SKM-1 treated with dmso at 0.1 percent for 144 hours (cell line): ENCODE data around the gene TMEM259.

ENCODE experiments used
- DNase-seq: peaks from one replicate; lab custom pipeline; 2025; ENCODE audit not compliant: unreplicated experiment; lab: John Stamatoyannopoulos, UW

TMEM259 gene

DNA sequence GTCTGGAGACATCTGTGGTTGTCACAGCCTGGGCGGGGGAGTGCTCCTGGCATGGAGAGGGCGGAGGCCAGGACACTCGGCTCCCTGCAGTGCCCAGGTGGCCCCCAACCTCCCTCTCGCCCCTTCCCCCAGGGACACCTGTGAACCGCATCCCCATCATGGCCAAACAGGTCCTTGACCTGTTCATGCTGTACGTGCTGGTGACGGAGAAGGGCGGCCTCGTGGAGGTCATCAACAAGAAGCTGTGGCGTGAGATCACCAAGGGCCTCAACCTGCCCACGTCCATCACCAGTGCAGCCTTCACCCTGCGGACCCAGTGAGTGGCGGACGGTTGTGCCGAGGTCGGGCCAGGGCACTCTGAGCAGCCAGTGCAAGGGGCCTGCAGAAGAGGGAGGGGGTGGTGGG is 56.8 kb downstream of the TMEM259 start:
- no peak for DNase-seq

DNA sequence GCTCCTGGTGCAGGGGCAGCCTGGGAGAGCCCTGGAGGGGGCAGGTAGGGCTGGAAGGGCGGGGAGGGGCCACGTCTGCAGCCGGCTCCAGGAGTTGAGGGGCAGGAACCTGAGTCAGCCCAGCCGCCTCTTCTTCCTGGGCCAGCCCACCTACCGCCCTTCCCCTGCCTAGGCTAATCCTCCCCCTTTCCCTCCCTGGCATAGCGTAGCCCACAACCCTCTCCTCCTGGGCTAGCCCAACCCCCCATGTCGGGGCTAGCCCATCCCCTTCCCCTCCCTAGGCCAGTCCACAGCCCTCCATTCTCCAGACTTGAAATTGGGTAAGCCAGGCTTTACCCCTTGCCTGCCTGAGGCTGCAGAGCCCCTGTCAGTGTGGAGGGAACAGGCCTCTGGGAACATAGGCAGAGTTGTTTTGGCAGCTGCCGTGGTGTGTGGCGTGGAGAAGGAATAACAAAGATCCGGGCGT is 57.4 kb downstream of the TMEM259 start:
- no peak for DNase-seq

DNA sequence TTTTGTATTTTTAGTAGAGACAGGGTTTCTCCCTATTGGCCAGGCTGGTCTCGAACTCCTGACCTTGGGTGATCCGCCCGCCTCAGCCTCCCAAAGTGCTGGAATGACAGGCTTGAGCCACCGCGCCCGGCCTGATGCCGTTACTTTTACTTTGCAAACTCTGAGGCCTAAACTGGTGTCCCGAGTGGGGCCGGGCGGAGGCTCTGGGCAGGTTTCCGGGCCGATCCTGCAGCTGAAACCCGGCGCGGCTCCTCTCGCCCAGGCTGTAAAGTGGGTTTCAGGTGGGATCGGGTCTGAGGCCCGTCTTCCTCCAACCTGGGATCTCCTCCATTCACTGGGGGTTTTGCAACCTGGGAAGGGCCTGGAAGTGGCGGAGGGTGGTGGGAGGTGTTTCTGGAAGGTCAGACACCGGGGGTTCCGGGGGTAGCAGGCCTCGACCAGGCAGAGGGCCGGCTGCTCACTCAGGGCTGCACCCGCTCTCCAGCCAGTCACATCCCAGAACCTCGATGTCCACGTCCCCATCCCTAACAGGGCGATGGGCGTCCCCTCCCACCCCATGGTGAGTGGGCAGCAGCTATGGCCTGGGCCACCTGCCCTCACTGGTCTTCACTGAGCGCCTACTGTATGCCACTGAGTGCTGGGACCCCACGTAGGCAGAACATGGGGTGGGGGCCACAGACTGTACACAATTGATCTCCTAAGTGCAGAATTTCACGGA is 58.1 kb downstream of the TMEM259 start:
- DNase-seq, result no peak

DNA sequence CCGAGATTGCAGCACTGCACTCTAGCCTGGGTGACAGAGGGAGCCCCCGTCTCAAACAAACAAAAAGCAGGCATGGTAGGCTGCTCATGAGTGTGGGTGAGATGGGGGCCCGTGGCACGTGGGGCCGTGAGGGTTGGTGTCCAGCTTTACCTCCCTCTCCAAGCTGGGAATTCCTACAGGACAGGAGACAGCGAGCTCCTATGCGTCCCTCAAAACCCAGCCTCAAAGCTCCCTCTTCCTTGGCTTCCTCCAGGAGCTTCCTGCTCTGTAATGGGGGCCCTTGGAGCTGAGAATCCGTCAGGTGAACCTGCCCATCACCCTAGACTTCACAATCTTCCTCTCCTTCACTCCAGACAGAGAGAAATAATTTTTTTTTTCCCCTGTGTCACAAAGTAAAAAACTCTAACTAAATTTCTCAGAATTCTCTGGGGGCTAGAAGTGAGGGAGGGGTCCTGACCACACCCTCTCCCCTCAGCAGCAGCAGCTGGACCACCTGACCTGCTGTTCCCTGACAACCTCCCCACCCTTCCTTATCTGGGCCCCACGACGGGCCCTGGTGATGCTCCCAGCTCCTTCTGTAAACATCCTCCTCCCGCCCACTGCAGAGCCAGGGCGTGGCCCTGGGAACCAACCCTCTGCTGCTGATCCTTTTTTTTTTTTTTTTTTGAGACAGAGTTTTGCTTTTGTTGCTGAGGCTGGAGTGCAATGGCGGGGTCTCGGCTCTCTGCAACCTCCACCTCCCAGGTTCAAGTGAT is 58.9 kb downstream of the TMEM259 start:
- DNase-seq, result no peak

DNA sequence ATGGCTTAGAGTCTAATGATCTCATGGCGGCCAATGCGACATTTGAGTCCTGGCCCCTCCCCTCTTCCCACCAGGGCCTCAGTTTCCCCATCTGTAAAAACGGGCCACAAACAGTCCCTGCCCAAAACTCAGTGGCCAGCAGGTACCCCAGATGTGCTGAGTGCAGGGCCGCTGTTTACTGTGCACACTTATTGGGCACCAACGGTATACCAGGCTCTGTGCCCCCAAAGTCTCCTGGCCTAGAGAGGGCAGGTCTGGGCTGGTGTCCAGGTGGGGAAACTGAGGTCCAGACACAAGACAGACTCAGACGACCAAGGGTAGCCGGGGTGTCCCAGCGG is 60.4 kb downstream of the TMEM259 start:
- no peak for DNase-seq

DNA sequence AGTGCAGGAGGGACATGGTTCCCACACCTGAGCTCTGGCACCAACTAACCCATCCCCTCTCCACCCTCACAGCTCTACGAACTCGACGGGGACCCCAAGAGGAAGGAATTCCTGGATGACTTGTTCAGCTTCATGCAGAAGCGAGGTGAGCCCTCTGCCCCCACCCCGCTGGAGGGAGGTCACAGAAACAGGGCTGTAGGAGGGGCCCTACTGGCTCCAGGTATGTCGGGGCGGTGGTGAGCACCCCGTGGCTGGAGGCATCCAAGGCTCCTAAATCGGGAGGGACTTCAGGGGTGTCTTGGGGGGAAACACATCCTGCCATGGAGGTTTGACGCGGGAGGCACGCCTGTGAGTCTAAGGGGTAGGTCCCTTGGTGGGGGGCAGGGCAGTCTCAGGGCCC is 60.9 kb downstream of the TMEM259 start:
- no peak for DNase-seq
